HG03060 (cell line): ENCODE data around the gene NPTXR.
"Not testable (repeated sequence)": the region's sequence is repeated elsewhere in the genome, so short reads cannot be mapped to it uniquely, and the experiment has no call there.

Experiments
- ATAC-seq: cut with Tn5 transposase; IDR thresholded peaks from one replicate; pipeline ENCODE4 v1.9.1; 2021; ENCODE audit warnings: low read depth, moderate number of reproducible peaks; ENCODE audit not compliant: unreplicated experiment

Gene NPTXR

DNA sequence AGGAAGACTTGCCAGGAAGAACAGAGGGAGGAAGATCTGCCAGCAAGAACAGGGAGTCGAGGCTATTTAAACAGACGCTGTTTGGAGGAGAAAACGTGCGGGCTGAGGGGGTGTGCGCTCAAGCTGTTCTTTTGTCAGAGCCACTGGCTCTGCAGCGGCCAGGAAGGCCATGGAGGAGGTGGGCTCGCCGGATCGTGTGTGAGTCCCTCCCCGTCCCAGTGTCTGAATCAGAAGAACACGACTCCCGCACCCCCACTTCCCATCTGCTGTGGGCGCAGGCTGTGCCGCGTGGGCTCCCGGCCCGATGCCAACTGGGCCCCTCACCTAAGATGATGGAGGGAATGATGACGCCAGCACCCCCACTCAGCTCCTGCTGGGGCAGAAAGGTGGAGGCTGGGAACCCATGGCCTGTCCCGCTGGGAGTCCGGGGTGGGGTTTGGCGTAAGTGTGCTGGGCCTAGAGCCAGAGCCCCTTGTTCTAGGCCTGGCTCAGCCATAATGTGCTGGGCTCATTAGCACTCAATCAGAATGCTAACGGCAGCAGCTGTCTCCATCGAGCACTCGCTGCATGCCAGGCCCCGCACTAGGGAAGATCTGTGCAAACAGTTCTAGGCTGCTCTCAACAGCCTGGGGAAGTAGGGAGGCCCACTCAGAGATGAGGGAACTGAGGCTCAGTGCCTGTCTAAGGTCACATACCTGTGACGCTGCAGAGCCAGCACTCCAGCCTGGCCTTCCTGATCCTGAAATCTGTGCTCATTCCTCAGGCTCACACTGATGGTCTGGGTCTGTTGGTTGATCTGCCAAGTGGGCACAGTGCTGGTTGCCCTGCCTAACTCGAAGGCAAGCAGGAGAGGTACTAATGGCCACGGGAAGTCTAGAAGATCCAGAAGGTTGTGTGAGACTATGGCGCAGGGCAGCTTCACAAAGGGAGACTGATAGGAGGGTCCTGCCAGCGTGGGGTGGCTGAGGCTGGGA, 11.5 kb downstream of the NPTXR start:
- no peak for ATAC-seq

DNA sequence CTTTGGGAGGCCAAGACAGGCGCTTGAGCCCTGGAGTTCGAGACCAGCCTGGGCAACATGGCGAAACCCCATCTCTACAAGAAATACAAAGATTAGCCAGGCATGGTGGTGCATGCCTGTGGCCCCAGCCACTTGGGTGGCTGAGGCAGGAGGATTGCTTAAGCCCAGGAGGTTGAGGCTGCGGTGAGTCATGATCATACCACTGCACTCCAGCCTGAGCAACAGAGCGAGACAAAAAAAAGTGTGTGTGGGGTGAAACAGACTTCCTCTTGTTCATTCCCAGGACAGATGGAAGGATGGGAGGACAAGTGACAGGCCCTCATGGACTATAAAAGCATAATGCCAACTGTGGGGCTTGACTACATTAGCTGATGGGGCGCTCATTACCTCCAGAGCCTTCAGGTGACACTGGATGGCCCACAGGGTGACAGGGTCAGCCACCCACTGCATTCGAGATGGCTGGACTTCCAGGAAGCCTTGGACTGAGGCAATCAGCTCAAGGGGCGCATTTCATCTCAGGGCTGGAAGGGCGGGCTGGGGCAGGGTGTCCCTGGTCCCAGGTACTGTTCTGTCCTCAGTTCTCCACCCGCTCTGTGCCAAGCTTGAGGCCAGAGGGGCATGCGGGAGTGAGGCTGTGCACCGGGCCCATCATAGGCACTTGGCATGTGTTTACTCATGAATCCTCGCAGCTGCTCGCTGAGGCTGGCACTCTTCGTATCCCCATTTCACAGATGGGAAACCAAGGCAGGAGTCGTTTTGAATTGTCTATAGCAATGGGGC, 12.5 kb downstream of the NPTXR start:
- ATAC-seq, result no peak

DNA sequence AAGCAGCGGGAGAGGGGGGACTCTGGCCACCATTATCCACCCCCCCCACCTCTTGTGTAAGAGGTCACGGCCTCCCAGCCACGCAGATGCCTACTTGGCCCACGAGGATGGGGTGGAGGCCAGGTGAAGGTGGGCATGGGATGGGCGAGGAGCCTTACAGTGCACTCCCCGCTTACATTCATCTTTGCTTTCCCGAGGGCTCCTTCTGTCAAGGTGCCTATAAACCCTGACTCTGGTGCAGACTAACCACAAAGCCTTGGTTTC, 13.1 kb downstream of the NPTXR start:
- ATAC-seq, result no peak

DNA sequence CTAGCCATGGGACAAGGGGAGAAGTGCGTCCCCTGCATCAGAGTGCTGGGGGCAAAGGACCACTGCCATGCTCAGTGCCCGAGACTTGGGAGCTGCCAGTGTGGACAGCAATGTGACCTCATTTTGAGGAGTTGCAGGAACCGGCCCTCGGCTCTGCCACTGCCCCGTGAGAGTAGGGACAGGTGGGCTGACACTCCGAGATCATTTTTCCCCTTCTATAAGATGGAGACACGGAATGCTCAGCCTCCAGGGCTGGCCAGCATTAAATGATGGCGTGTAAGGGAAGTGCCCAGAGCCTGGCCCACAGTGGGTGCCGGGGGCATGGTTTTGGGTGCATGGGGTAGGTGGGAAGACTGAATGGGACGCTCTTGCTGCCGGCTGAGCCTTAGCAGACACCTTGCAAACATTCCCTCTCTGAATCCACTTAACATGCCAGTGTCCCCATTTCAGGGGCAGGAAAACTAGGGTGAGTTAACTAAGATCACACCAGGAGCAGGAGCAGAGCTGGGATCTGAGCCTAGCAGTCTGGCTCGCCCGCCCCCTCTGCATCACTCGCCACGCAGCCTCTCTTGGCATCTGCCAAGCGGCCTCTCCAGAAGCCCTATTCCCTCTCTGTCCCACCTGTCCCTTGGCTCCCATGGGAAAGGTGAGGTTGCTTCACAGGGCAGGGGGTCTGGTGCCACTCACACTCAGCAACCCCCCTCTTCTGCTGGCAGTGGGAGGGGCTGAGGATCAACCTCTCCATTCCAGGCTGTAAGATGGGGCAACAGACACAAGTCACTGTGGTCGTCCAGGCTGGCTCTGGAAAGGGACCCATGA, 13.6 kb downstream of the NPTXR start:
- no peak for ATAC-seq

DNA sequence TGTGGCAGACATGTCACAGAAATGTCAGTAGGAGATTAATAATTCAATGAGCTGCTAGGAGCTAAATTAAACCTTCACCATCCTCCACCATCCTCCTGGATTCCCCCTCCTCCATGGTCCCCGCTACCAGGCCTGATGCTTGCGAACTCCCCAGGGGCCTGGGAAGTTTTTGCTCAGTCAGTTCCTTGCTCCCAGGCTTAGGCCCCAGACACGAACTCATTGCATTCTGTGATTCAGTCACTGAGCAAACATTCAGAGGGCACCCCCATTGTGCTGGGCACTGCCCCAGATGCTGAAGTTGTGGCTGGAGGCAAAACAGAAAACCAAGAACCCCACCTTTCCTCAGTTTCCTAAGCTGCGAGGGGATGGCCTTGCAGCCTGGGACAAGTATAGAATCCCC, 14.3 kb downstream of the NPTXR start:
- no peak for ATAC-seq

DNA sequence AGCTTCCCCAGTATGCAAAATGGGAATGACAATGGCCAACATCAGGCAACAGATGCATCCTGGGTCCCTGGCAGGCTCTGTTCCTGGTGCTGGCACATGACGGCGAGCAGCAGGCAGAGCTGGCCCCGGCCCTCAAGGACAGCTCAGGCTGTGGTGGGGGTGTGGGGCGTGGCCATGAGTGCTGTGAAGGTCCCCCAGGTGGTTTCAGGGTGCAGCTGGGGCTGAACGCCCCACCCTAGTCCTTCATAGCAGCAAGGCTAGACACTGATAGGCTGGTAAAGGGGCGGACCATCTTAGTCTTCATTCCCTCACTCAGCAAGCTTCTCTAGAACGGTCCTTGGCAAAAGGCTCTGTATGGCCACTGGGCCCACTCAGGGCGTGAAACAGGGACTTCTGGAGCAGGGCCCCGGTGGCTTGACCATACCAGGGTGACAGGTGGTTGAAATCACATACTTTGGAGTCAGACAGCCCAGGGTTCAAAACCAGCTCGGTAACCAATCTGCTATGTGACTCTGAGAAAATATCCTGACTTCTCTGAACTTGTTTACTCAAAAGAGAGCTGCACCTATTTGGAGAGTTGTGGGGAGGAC, 15.1 kb downstream of the NPTXR start:
- no peak for ATAC-seq

DNA sequence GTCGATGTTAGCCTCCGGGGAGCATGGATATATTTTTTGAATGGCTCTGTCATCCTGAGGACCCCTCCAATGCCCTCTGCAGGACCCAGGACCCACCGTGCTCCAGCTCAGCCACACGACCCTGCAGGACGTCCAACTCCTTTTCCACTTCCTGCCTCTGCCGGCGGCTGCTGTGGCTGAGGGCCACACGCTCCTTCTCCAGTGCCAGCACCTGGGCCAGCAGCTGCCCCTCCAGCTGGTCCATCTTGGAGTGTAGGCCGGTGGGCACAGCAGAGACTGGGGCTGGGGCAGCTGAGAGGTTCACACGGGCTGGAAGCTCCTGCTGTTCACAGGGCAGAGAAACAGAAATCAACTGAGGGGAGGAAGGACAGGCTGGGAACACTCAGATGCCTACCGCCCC, 15.6 kb downstream of the NPTXR start:
- no peak for ATAC-seq

DNA sequence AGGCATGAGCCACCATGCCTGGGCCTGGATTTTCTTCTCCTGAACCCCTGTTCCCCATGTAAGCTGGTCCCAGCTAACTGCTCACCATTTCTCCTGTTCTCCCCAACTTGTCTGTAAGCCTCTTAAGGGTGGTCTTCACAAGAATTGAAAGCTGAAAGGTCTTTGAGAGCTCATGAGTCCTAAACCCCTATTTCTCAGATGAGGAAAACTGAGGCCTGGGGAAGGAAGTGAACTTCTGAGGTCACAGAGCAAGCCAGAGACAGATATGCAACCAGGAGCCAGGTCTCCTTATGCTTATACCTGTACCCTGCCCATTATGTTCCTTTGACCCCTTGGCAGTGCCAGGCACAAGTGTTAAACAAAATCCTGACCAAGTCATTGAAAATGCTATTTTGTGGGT, 16.3 kb downstream of the NPTXR start:
- no peak for ATAC-seq

DNA sequence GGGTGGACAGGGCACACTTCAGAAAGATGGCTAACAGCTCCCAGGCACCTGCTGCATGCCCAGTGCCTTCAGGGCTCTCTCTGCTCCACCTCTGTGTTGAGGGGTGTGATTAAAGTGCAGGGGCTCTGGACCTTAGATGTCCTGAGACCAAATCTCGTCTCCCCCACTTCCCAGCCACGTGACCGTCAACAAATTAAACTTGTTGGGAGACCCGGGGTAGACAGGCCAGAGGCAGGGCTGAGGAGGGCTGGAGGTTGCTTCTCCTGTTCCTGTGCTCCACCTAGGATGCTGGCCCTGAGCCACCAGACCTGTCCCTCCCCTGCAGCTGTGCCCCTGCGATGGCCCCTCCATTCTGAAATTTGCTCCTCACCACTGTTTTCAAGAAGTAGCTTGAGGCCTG, 17.0 kb downstream of the NPTXR start:
- no peak for ATAC-seq

DNA sequence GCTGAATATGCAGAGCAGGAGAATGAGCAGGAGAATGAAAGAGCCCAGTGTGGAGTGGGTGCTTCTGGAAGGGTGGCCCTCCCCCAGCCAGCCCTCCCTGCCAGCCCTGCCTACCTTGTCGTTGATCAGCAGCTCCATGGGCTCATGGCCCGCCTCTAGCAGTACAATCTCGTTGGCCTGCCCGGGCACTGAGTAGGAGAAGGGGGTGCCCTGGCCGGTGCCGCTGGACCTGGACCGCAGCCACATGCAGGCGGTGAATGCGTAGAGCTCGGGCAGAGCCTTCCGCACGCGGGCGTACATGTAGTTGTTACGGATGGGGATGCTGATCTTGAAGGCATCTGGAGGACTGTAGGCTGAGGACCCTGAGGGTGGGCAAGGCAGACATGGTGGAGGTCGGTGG, 17.4 kb downstream of the NPTXR start:
- no peak for ATAC-seq

DNA sequence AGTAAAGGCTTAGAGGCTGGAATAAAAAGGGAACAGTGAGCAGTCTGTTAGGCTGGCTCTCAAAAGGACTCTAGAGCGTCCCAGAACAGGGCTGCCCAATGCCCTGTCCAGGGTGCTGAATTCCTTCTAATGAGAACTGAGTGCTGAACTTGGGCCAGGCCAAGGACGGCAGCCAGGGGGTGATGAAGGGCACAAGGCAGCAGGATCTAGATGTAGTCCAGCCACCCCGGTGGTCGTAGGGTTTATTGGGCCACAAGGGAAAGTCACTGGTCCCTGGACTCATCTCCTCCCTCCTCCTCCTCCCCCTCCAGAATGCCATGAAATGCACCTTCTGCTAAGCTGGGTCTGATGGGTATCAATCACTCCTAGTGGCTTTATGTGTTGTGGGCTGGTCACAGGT, 19.2 kb downstream of the NPTXR start:
- ATAC-seq, result no peak

DNA sequence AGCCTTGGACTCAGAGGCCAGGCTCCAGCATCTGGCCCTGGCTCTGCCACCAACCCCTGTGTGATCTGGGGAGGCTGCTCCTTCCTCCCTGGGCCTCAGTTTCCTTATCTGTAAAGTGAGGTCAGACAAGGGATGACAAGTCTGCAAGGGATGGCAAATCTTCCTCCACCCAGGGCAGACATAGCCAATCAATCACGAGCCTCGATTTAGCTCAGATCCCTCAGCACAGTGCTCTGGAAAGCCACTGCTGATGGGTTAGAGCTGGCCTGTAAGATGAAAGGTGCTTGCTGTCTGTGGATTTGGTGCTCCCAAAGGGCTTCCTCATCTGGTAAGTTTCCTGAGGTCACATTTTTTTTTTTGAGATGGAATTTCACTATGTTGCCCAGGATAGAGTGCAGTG, 20.2 kb downstream of the NPTXR start:
- no peak for ATAC-seq

DNA sequence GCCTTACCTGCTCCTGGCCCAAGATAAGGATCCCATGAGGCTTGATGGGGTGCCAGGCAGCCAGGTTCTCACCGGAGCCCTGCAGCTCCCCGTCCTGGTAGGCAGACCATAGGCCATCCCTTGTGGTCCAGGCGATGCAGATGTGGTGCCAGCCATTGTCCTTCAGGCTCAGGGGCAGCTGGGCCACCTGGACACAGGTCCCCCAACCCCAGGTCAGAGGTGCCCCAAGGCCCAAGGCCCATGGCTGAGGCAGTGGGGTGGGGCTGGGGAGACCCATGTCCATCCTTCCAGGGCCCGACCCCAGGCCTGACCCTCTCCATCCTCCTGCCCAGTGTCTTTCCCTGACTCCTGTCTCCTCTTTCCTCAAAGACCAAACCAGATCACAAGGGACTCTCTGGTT, 20.8 kb downstream of the NPTXR start:
- ATAC-seq, result no peak

DNA sequence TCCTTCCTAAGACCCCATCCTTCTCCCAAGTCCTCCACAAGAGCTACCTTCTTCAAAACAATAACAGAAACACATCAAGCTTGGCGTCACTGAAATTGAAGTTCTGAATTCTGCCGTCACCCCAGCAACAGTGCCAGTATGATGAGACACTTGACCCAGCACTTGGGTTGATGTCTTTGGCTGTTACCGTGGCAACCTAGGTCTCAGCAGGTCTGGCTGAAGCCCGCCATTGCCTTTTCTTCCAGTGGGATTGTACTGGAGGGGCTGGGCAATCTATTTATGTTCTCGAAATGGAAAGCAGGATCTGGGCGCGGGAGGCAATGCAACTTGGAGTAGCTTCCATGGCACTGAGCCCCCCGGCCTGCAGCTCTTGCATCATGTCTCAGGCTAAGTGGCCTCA, 23.8 kb downstream of the NPTXR start:
- ATAC-seq, result no peak

DNA sequence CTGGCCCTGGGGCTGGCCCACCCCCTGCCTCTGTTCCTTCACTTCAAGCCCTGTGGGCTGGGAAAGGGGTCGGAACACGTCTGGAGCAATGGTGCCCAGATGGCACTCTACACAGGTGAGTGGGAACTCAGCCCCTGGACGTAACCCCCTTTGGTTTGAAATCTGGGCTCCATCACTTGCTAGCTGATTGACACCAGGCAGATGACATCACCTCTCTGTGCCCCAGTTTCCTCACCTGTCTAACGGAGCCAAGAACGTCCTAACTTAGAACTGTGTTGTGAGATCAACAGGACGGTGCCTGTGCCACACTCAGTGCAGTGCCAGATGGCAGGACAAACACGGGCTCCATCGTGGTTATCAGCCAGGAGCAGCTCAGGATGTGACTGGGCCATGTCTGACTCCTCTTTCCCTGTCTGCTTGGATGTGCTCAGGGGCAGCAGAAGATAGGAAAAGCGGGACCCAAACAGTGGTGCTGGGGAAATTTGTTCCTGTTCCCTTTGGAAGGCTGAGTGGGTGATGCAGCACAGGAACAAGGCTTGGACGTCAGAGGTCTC, 24.4 kb downstream of the NPTXR start:
- no peak for ATAC-seq

DNA sequence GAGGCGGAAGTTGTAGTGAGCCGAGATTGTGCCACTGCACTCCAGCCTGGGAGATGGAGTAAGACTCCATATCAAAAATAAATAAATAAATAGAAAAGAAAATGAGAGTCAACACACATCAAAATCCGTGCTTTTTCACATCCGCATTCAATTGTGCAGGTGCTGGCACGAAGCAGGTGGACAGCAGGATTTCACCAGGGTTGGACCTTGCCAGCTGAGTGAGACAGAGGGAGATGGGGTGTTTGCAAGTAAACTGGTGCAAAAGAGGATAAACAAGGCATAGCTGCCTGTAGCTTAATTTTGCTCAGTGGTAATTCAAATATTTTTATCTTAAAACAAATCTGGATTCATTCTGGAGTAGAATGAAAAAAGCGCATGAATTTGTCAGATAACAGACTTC, 26.6 kb downstream of the NPTXR start:
- no peak for ATAC-seq

DNA sequence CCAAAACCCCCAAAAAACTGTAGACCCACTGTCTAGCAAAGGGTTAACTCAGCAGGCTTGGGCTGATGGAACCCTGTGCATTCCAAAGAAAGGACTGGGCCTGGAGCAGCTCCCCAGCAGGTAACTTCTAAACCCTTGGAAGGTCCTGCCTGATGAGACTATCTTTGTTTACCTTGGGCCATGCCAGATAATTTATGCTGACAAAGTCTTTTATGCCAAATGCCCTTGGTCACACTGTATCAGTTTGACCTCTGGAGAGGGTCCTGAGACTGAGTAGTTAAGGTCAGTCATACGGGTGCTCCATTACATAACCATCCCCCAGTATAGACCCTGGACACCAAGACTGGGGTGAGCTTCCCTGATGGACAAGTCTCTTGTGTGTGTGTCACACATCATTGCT, 28.0 kb downstream of the NPTXR start:
- no peak for ATAC-seq

DNA sequence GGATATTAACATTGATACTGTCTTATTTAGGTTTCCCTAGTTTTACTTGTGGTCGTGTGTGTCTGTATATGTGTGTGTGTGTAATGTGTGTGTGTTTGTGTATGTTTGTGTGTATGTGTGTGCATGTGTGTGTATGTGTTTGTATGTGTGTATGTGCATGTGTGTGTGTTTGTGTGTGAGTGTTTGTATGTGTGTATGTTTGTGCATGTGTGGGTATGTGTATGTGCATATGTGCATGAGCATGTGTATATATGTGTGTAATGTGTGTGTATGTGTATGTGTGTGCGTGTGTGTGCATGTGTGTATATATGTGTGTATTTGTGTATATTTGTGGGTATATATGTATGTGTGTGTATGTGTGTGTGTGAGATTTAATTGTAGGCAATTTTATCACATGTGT, 32.6 kb downstream of the NPTXR start:
- ATAC-seq, result no peak

DNA sequence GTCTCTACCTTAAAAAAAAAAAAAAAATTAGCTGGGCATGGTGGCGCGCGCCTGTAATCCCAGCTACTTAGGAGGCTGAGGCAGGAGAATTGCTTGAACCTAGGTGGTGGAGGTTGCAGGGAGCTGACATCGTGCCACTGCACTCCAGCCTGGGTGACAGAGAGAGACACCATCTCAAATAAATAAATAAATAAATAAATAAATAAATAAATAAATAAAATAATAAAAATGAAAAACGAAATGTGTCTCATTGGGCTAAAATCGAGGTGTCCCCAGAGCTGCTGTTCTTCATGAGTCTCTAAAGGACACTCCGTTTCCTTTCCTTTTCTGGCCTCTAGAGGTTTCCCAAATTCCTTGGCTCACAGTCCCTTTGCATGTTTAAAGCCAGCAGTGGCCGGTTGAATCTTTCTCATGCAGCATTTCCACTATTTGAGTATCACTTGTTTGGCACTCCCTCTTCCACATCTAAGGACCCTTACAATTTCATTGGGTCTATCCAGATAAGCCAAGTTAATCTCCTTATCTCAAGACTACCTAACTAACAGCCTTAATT, 38.7 kb downstream of the NPTXR start:
- not testable (repeated sequence) for ATAC-seq

DNA sequence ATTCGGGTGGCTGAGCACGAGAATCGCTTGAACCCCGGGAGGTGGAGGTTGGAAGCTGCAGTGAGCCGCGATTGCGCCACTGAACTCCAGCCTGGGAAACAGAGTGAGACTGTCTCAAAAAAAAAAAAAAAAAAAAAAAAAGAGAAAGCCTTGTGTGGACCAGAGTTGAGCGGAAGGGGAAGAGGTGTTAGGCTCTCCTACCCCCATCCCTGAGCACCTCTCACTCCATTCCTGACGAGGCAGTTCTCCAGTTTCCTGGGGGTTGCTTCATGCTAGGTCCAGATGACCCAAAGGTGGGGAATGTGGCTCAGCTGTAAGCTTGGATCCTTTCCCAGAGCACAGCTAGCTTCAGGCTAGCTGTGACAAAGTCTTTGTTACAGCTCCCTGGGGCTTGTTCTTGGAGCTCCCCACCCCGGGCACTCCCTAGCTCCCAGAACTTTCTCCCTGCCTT, 41.1 kb downstream of the NPTXR start:
- no peak for ATAC-seq
